GM23338 (cell line): ENCODE data around the gene TIMP3. TPM values are rescaled to one million over a fixed set of nuclear protein-coding genes. Genes with fewer than 3 reads are reported as not detected.

Experiments
- ATAC-seq: fragments of 200-7000 bp; cut with Tn5 transposase; 3 replicates; pipeline ENCODE4 v1.9.1; 2020
- DNase-seq: peaks from one replicate; pipeline ENCODE4 v3.0.0-alpha.2; 2015; ENCODE audit warnings: low spot score
- H2AFZ ChIP-seq: fragments of 200-600 bp; sonication (generic); 2 replicates; pipeline ENCODE4 v1.8.0; 2016; ENCODE audit warnings: antibody characterized with exemption, mild to moderate bottlenecking, moderate library complexity
- H3F3A ChIP-seq: fragments of 200-600 bp; sonication (generic); replicated peaks from 2 replicates; pipeline ENCODE4 v1.8.0; 2017; ENCODE audit warnings: antibody characterized with exemption, mixed run types, low read depth
- H3K27ac ChIP-seq: fragments of 200-600 bp; sonication (generic); 2 replicates; pipeline ENCODE4 v1.6.1; 2016; ENCODE audit warnings: low read depth
- H3K27me3 ChIP-seq: fragments of 200-600 bp; sonication (generic); 2 replicates; pipeline ENCODE4 v1.8.0; 2016; ENCODE audit warnings: mild to moderate bottlenecking, mixed run types, moderate library complexity; ENCODE audit not compliant: insufficient read depth
- H3K36me3 ChIP-seq: fragments of 200-600 bp; sonication (generic); 2 replicates; pipeline ENCODE4 v1.8.0; 2016; ENCODE audit warnings: mild to moderate bottlenecking; ENCODE audit not compliant: insufficient read depth
- H3K4me1 ChIP-seq: fragments of 200-600 bp; sonication (generic); 2 replicates; pipeline ENCODE4 v1.8.0; 2016; ENCODE audit warnings: mild to moderate bottlenecking, moderate library complexity; ENCODE audit not compliant: insufficient read depth
- H3K4me2 ChIP-seq: fragments of 200-600 bp; sonication (generic); 2 replicates; pipeline ENCODE4 v1.7.1; 2017; ENCODE audit warnings: mixed run types
- H3K4me3 ChIP-seq: fragments of 200-600 bp; sonication (generic); 2 replicates; pipeline ENCODE4 v1.6.1; 2016; ENCODE audit warnings: mixed run types
- H3K79me2 ChIP-seq: fragments of 200-600 bp; sonication (generic); replicated peaks from 2 replicates; pipeline ENCODE4 v1.8.0; 2017; ENCODE audit warnings: mild to moderate bottlenecking; ENCODE audit not compliant: insufficient read depth
- H3K9me2 ChIP-seq: fragments of 200-600 bp; sonication (generic); 2 replicates; pipeline ENCODE4 v1.8.0; 2017; ENCODE audit not compliant: insufficient read depth
- H4K20me1 ChIP-seq: fragments of 200-600 bp; sonication (generic); replicated peaks from 2 replicates; pipeline ENCODE4 v1.8.0; 2017; ENCODE audit warnings: mild to moderate bottlenecking; ENCODE audit not compliant: insufficient read depth
- H3K27ac Mint-ChIP-seq: 2 replicates; pipeline ENCODE4 v1.8.0; 2020; ENCODE audit warnings: inconsistent platforms, mild to moderate bottlenecking, moderate library complexity, mixed read lengths
- H3K27me3 Mint-ChIP-seq: 3 replicates; pipeline ENCODE4 v1.8.0; 2022; ENCODE audit warnings: low read depth, mild to moderate bottlenecking, moderate library complexity, mixed read lengths, inconsistent platforms; ENCODE audit not compliant: insufficient read depth, poor library complexity
- H3K36me3 Mint-ChIP-seq: 3 replicates; pipeline ENCODE4 v1.8.0; 2021; ENCODE audit warnings: low read depth, mild to moderate bottlenecking, inconsistent platforms, moderate library complexity, mixed read lengths
- H3K4me1 Mint-ChIP-seq: 3 replicates; pipeline ENCODE4 v1.8.0; 2020; ENCODE audit warnings: mild to moderate bottlenecking, inconsistent platforms, mixed read lengths
- H3K4me3 Mint-ChIP-seq: 3 replicates; pipeline ENCODE4 v1.8.0; 2021; ENCODE audit warnings: moderate library complexity, mild to moderate bottlenecking, inconsistent platforms, mixed read lengths
- H3K9me3 Mint-ChIP-seq: 3 replicates; pipeline ENCODE4 v1.8.0; 2020; ENCODE audit warnings: moderate library complexity, mild to moderate bottlenecking, inconsistent platforms, mixed read lengths
- CREB1 ChIP-seq: fragments of 250-450 bp; sonication (Bioruptor Pico); IDR thresholded peaks from 2 replicates; pipeline ENCODE4 v1.5.0; 2020; ENCODE audit warnings: low read depth, mild to moderate bottlenecking, moderate library complexity
- CTCF ChIP-seq, 2 experiments: fragments of 200-600 bp in 1 of 2; sonication (generic) in 1 of 2; conservative IDR thresholded peaks; 2 replicates each; pipeline versions ENCODE4 v1.5.1 to v1.6.1; 2016 to 2017; ENCODE audit warnings: antibody characterized with exemption in 2 of 2, low read depth in 2 of 2, mild to moderate bottlenecking in 2 of 2, moderate library complexity in 1 of 2
- EZH2 ChIP-seq: fragments of 200-600 bp; sonication (generic); IDR thresholded peaks from one replicate; pipeline ENCODE4 v1.8.0; 2017; ENCODE audit warnings: antibody characterized with exemption, mild to moderate bottlenecking, low read depth; ENCODE audit not compliant: unreplicated experiment
- EZH2phosphoT487 ChIP-seq: fragments of 200-600 bp; sonication (generic); IDR thresholded peaks from one replicate; pipeline ENCODE4 v1.8.1; 2018; ENCODE audit warnings: antibody characterized with exemption; ENCODE audit not compliant: unreplicated experiment
- JUNB ChIP-seq: IDR thresholded peaks from one replicate; pipeline ENCODE4 v1.6.1; 2016; ENCODE audit warnings: antibody characterized with exemption; ENCODE audit not compliant: unreplicated experiment
- NANOG ChIP-seq: IDR thresholded peaks from 2 replicates; pipeline ENCODE4 v1.6.1; 2016; ENCODE audit warnings: antibody characterized with exemption, borderline replicate concordance
- POLR2AphosphoS5 ChIP-seq: IDR thresholded peaks from 2 replicates; pipeline ENCODE4 v1.6.1; 2016; ENCODE audit warnings: antibody characterized with exemption, low read depth
- REST ChIP-seq: IDR thresholded peaks from one replicate; pipeline ENCODE4 v1.6.1; 2018; ENCODE audit warnings: antibody characterized with exemption; ENCODE audit not compliant: unreplicated experiment
- STAT1 ChIP-seq: IDR thresholded peaks from one replicate; pipeline ENCODE4 v1.6.1; 2016; ENCODE audit warnings: antibody characterized with exemption; ENCODE audit not compliant: unreplicated experiment
- ZNF114 ChIP-seq: fragments of 250-450 bp; sonication (Bioruptor Pico); IDR thresholded peaks from 2 replicates; pipeline ENCODE4 v1.5.0; 2020; ENCODE audit warnings: mild to moderate bottlenecking, moderate library complexity
- ZNF331 ChIP-seq: fragments of 250-450 bp; sonication (Bioruptor Pico); IDR thresholded peaks from 2 replicates; pipeline ENCODE4 v1.5.0; 2020; ENCODE audit warnings: low read depth, mild to moderate bottlenecking, moderate library complexity
- ZNF462 ChIP-seq: fragments of 250-450 bp; sonication (Bioruptor Pico); IDR thresholded peaks from 2 replicates; pipeline ENCODE4 v1.5.0; 2020; ENCODE audit warnings: mild to moderate bottlenecking, moderate library complexity
- polyA plus RNA-seq: library from polyadenylated mRNA; unstranded; fragments of >200 nt; fragmentation: Nextera tagmentation; extraction: Ambion mirVana; gene quantifications from 2 replicates; pipeline ENCODE4 v1.2.1, GENCODE V29; 2016
- total RNA-seq: library from RNA; depleted of rRNA; stranded (reverse); fragments of >200 nt; shearing (Covaris generic); gene quantifications from 2 replicates; pipeline ENCODE4 v1.2.3, GENCODE V29; 2014
- TF ChIP-seq, protein P1 (sequence below): IDR thresholded peaks from 2 replicates; pipeline ENCODE4 v1.6.1; 2016; ENCODE audit warnings: antibody characterized with exemption

Gene TIMP3
- total and polyA plus RNA-seq, 2 experiments from 2014 or later = 1.4 to 4.3 TPM

DNA sequence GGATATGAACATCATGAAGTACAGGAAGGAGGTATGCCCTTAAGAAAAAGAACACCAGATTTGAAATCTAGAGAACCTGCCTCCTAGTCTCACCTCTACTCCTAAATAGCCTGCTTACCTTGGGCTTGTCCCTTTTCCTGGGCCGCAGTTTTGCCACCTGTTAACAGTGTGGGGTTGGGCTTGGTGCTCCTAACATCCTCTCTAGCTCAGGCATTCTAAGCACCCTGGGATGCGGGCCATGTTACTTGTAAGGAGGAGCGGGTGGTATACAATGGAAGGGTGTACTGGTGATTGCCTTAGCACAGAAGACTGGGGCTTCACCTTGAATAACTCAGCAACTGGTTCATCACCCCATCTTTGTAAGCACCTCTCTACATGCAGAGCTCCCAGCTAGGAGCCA is 48.7 kb downstream of the TIMP3 start:
- Mint-ChIP-seq H3K36me3 (no peaks in the 10 kb centered on the region), H3K27me3 (peaks cover 2% of the 10 kb centered on the region), H3K27ac (no peak overlapping the region; the same call in 1 of the 2 replicates), H3K4me1 (no peaks in the 10 kb centered on the region), H3K9me3 (no peaks in the 10 kb centered on the region), H3K4me3 (no peak overlapping the region)
- DNase-seq (no peak), ATAC-seq (no peak)
- no peaks in the 10 kb centered on the region for H3F3A ChIP-seq
- no peaks in the 10 kb centered on the region for H3K4me1 ChIP-seq
- no peak overlapping the region for H3K27ac ChIP-seq
- no peak overlapping the region for H2AFZ ChIP-seq
- TF ChIP-seq POLR2AphosphoS5 (no peak), STAT1 (no peak), EZH2phosphoT487 (no peak), CTCF (conservative IDR thresholded peaks at IDR 0.05; ENCODE audit: low read depth in 2 of 2) (no peak), ZNF331 (CRISPR knock-in tag) (no peak), JUNB (no peak), ZNF462 (CRISPR knock-in tag) (no peak), REST (no peak), EZH2 (no peak), NANOG (no peak), CREB1 (CRISPR knock-in tag) (no peak), ZNF114 (no peak)
- TF ChIP-seq, protein P1, sequence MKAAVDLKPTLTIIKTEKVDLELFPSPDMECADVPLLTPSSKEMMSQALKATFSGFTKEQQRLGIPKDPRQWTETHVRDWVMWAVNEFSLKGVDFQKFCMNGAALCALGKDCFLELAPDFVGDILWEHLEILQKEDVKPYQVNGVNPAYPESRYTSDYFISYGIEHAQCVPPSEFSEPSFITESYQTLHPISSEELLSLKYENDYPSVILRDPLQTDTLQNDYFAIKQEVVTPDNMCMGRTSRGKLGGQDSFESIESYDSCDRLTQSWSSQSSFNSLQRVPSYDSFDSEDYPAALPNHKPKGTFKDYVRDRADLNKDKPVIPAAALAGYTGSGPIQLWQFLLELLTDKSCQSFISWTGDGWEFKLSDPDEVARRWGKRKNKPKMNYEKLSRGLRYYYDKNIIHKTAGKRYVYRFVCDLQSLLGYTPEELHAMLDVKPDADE = no peak
- H3K4me3 ChIP-seq = no peak overlapping the region
- 0 out of 2 replicates have a peak, but pooled peaks cover 12% of the 10 kb centered on the region for H4K20me1 ChIP-seq
- no peaks in the 10 kb centered on the region for H3K36me3 ChIP-seq
- H3K27me3 ChIP-seq = no peaks in the 10 kb centered on the region
- H3K4me2 ChIP-seq = no peak overlapping the region
- no peaks in the 10 kb centered on the region for H3K79me2 ChIP-seq
- no peaks in the 10 kb centered on the region; the same call in 1 of the 2 replicates for H3K9me2 ChIP-seq
